Peyer's patch (tissue), 4 donors: ENCODE data around the gene OTOS. TPM values are rescaled to one million over a fixed set of nuclear protein-coding genes. Genes with fewer than 3 reads are reported as not detected.

Experiments
- DNase-seq, 3 donors: peaks; one replicate each; pipeline ENCODE4 v3.0.0-alpha.2; 2017 to 2019
- H3K27ac ChIP-seq, 4 donors: fragments of 200-600 bp; sonication (generic); one replicate each; pipeline ENCODE4 v1.5.1; 2016 to 2019
- H3K27me3 ChIP-seq, 2 donors: fragments of 200-600 bp; sonication (generic); one replicate each; pipeline ENCODE4 v1.5.1; 2019
- H3K36me3 ChIP-seq, 3 donors: fragments of 200-600 bp; sonication (generic); one replicate each; pipeline ENCODE4 v1.5.1; 2016 to 2019
- H3K4me1 ChIP-seq, 4 donors: fragments of 200-600 bp; sonication (generic); one replicate each; pipeline ENCODE4 v1.5.1; 2016 to 2019
- H3K4me3 ChIP-seq, 4 donors: fragments of 200-600 bp; sonication (generic); 1 replicate in 3 of 4; 2 replicates in 1 of 4; pipeline ENCODE4 v1.5.1; 2016 to 2019; ENCODE audit warnings: mild to moderate bottlenecking in 1 of 4
- H3K9me3 ChIP-seq, 4 donors: fragments of 200-600 bp; sonication (generic); one replicate each; pipeline ENCODE4 v1.5.1; 2016 to 2019; ENCODE audit warnings: mild to moderate bottlenecking in 1 of 4
- CTCF ChIP-seq, 6 experiments: fragments of 450-650 bp in 4 of 6; fragments of 200-600 bp in 2 of 6; sonication (generic) in 1 of 6; IDR thresholded peaks; one replicate each; pipeline ENCODE4 v1.5.1; 2017 to 2019; ENCODE audit warnings: antibody characterized with exemption in 6 of 6, mild to moderate bottlenecking in 3 of 6, moderate library complexity in 1 of 6
- POLR2A ChIP-seq, 2 donors: fragments of 450-650 bp; IDR thresholded peaks; one replicate each; pipeline ENCODE4 v1.5.1; 2017; ENCODE audit warnings: antibody characterized with exemption in 2 of 2, mild to moderate bottlenecking in 2 of 2, moderate library complexity in 2 of 2
- total RNA-seq, 4 donors: library from RNA; depleted of rRNA; stranded (reverse); fragments of >200 nt; gene quantifications; one replicate each; pipeline ENCODE4 v1.1.0, GENCODE V29; 2016

The OTOS gene
- total RNA-seq, 4 donors from 2014 or later: not detected

- H3K27ac ChIP-seq: no peak overlapping the region
- H3K36me3 ChIP-seq: peaks cover 0 to 9% (median 0%) of the 10 kb centered on the region in 3 donors
- H3K4me1 ChIP-seq: peaks cover 0 to 15% (median 7%) of the 10 kb centered on the region in 4 donors
- peak; percentile 10 to 43 (median 37) for DNase-seq
- H3K4me3 ChIP-seq: no peak overlapping the region
- TF ChIP-seq CTCF (IDR thresholded peaks at IDR 0.05) (no peak), POLR2A (IDR thresholded peaks at IDR 0.05) (no peak)
- no peaks in the 10 kb centered on the region for H3K9me3 ChIP-seq
- no peaks in the 10 kb centered on the region for H3K27me3 ChIP-seq
Observed at GRCh38 chr2:240137596-240138253, 2.7 kb downstream of the OTOS start.

GRCh38 chr2:240136671-240137292 lies 3.7 kb downstream of the OTOS start:
- no peaks in the 10 kb centered on the region for H3K27me3 ChIP-seq
- peak overlapping the region; percentile 85 to 98 (median 92) for H3K4me3 ChIP-seq
- H3K36me3 ChIP-seq: peaks cover 0 to 19% (median 0%) of the 10 kb centered on the region in 3 donors
- H3K4me1 ChIP-seq: peaks cover 0 to 15% (median 7%) of the 10 kb centered on the region in 4 donors
- DNase-seq: peak in 2 of 3 donors; percentile 32 to 37
- no peaks in the 10 kb centered on the region for H3K9me3 ChIP-seq
- peak overlapping the region in 3 of 4 donors; percentile 56 to 81 (median 77) for H3K27ac ChIP-seq
- TF ChIP-seq CTCF (IDR thresholded peaks at IDR 0.05): no peak
- no peak for TF ChIP-seq POLR2A (IDR thresholded peaks at IDR 0.05)

- peak within 1 kb of the TSS; percentile 85 to 98 (median 92) for H3K4me3 ChIP-seq
- H3K4me1 ChIP-seq: peaks cover 0 to 15% (median 7%) of the 10 kb centered on the region in 4 donors
- peaks cover 0 to 25% (median 0%) of the 10 kb centered on the region in 3 donors for H3K36me3 ChIP-seq
- no peaks in the 10 kb centered on the region for H3K9me3 ChIP-seq
- peak within 1 kb of the TSS; percentile 28 to 81 (median 66) for H3K27ac ChIP-seq
- TF ChIP-seq CTCF (IDR thresholded peaks at IDR 0.05) (no peak), POLR2A (IDR thresholded peaks at IDR 0.05) (peak; percentile 42 to 48)
- no peaks in the 10 kb centered on the region for H3K27me3 ChIP-seq
- peak; percentile 83 to 94 (median 91) for DNase-seq
Observed at GRCh38 chr2:240136013-240136670, 4.3 kb downstream of the OTOS start, which contains the start of gene COPS9. Gene COPS9, minus strand, starts transcription at chr2:240136305. Its CDS starts 21 bp downstream, at chr2:240136284.

- peak overlapping the region; percentile 85 to 98 (median 92) for H3K4me3 ChIP-seq
- no peaks in the 10 kb centered on the region for H3K27me3 ChIP-seq
- peaks cover 0 to 15% (median 7%) of the 10 kb centered on the region in 4 donors for H3K4me1 ChIP-seq
- H3K9me3 ChIP-seq: no peaks in the 10 kb centered on the region
- peak in 1 of 3 donors; percentile 4 for DNase-seq
- peaks cover 0 to 30% (median 0%) of the 10 kb centered on the region in 3 donors for H3K36me3 ChIP-seq
- peak overlapping the region; percentile 28 to 81 (median 66) for H3K27ac ChIP-seq
- TF ChIP-seq POLR2A (IDR thresholded peaks at IDR 0.05) (no peak), CTCF (IDR thresholded peaks at IDR 0.05) (no peak)
Observed at GRCh38 chr2:240135706-240136012, 4.8 kb downstream of the OTOS start.

GRCh38 chr2:240134956-240135520 lies 5.4 kb downstream of the OTOS start:
- Histone ChIP-seq H3K27me3 (no peaks in the 10 kb centered on the region), H3K4me1 (peaks cover 0 to 15% (median 7%) of the 10 kb centered on the region in 4 donors), H3K27ac (peak overlapping the region in 1 of 4 donors; percentile 56), H3K9me3 (no peaks in the 10 kb centered on the region), H3K36me3 (peaks cover 0 to 36% (median 0%) of the 10 kb centered on the region in 3 donors), H3K4me3 (peak overlapping the region; percentile 85 to 98 (median 92))
- peak in 1 of 3 donors; percentile 23 for DNase-seq
- TF ChIP-seq CTCF (IDR thresholded peaks at IDR 0.05) (no peak), POLR2A (IDR thresholded peaks at IDR 0.05) (no peak)
